GM19035 (cell line): ENCODE data around the gene CYB5R4.
"Not testable (repeated sequence)": the region's sequence is repeated elsewhere in the genome, so short reads cannot be mapped to it uniquely, and the experiment has no call there.

Experiments used
- ATAC-seq: cut with Tn5 transposase; IDR thresholded peaks from one replicate; pipeline ENCODE4 v1.9.1; 2021; ENCODE audit not compliant: unreplicated experiment

The CYB5R4 gene

DNA sequence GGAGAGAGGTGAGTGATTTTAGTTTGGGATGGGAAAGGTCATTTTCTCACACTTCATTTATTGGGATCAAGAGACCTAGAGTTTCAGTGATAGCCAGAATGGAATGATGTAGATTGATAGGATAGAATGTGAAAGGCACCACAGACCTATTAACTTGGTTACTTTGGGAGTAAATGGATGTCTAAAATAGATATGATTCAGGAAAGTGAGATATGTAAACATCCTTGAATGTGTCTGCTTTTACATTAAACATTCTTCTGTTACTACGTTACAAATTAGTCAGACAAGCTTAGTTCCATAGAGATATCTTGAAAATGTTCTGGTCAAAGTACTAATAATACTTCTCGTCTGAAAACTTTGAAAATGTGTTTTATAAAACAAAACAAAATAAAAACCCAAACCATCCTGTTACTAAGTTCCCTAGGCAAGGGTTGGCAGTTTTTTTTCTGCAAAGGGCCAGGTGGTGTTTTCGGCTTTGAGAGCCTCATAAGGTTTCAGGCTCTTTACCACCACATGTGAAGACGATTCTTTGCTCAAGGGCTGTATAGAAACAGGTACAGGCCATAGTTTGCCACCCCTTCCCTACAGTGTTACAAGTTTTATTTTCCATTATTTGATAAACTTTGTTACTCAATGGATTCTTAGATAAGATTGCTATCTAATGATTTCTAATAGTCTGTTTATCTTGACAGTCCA, 3.4 kb downstream of the CYB5R4 start:
- ATAC-seq, result no peak

DNA sequence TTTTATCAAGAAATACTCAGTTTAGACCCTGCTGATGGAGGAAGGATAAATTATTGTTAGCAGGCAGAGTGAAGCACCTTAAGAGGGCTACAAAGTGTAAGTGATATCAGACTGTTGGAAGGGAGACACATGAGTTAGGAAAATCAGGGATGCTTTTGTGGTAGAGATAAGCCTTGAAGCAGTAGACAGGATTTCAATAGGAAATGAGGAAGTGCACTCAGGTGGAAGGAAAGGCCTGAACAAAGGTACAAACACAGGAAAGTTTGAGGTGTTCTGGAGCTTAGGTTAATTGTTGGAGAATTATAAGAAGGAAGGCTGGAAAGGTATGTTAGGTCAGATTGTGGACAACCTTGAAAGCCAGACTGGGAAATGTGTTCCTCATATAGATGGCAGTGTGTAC, 7.6 kb downstream of the CYB5R4 start:
- no peak for ATAC-seq

- no peak for ATAC-seq
Measured at GRCh38 chr6:83867527-83868161, 8.2 kb downstream of the CYB5R4 start.

DNA sequence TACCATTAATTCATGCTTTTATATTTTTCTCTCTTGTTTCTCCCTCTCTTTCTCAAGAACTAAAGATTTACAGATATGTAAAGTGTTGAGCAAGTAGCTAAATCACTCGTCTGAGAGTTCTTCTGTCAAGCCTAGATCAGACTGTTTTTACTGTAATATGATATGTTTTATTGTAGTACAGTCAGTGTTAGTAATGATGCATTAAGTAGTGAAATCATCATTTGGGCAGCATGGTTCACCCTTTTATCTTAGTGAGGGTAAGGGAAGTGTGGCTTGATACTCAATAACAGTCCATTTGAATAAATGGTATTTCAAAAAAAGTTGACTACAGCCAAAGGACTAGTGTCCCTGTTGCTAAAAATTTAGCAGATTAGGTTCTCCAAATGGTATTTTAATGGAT, 9.2 kb downstream of the CYB5R4 start:
- no peak for ATAC-seq

DNA sequence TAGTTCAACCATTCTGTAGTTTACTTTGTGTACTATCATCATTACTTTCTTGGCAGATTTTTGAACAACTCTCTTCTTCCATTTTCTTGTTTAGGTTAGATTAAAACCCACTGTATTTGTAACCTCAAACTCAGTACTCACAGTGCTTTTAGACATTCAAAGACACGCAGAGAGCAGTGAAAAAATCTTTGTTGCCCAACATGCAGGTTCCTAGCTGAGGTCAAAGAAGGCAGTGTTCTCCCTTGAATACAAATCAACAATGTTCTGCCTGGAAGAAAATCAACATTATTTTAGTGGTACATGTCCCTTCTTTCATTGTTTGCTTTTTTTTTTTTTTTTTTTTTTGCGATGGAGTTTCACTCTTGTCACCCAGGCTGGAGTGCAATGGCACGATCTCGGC, 11.2 kb downstream of the CYB5R4 start:
- ATAC-seq, result no peak

DNA sequence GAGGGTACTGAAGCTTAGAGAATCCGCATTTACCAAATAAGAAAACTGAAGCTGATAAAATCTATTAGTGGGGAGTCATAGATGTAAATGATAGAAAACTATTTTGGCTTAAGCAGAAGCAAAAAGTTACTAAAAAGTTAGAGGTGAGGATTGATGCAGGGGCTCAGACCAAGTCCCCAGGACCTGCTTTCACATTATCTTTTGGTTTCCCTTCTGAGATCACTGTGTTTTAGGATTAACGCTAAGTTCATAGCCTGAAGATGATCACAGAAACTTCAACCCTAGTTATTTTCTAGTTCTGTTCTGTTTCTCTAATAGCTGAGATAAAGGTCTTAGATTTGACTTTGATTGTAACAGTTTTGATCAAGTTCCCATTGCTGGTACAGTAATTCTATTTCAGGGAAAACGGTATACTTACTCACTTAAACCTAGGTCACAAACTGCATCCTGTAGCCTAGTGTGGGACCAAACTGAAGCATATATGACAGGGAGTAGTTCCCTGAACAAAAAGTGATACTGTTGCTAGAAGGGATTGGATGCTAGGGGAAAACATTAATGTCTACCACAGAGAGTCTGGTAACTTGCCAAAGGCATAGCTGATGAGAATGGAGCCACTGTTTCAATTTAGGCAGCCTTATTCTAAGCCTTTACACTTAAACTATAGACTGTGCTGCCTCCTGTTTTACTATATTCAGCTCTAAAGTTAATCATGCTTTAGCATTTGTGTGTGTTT, 13.1 kb downstream of the CYB5R4 start:
- ATAC-seq, result no peak

- ATAC-seq, result no peak
Measured at GRCh38 chr6:83873869-83874268, 14.4 kb downstream of the CYB5R4 start.

- ATAC-seq, result no peak
Measured at GRCh38 chr6:83875843-83876242, 16.4 kb downstream of the CYB5R4 start.

- ATAC-seq, result no peak
Measured at GRCh38 chr6:83878902-83879644, 19.6 kb downstream of the CYB5R4 start.

- no peak for ATAC-seq
Measured at GRCh38 chr6:83879746-83880145, 20.3 kb downstream of the CYB5R4 start.

DNA sequence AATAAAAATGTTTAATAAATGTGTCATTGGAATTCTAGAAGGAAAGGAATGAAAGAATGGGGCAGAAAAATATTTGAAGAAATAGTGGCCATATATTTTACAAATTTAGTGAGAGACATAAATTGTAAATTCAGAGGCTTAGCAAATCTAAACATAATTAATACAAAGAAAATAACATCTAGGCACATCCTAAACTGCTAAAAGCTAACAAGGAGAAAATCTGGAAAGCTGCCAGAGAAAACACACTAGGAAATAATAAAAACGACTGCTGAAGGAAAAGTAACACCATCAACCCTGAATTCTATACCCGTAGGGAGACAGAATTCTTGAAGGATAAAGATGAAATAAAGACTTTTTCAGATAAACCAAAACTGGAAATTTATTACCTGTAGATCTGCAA, 23.8 kb downstream of the CYB5R4 start:
- ATAC-seq, result no peak

- peak; percentile 94 for ATAC-seq
Measured at GRCh38 chr6:83884523-83884922, 25.0 kb downstream of the CYB5R4 start.

DNA sequence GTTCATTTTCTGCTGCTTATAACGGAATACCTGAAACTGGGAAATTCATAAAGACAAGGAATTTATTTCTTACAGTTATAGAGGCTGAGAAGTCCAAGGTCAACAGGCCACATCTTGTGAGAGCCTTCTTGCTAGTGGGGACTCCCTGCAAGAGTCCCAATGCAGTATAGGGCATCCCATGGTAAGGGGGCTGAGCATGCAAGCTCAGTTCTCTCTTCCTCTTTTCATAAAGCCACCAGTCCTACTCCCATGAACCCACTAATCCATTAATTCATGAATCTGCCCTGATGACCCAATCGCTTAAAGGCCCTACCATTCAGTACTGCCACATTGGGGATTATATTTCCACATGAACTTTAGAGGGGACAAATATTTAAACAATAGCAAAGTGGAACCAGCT, 26.5 kb downstream of the CYB5R4 start:
- no peak for ATAC-seq

DNA sequence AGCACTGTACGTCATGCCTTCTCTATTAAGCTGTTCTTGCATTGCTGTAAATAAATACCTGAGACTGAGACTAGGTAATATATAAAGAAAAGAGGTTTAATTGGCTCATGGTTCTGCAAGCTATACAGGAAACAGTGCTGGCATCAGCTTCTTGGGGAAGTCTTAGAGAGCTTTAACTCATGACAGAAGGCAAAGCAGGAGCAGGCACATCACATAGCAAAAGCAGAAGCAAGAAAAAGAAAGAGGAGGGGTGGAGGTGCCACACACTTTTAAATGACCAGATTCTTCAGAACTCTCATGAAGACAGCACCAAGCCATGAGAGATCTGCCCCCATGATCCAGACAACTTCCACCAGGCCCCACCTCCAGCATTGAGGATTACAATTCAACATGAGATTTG, 30.1 kb downstream of the CYB5R4 start:
- ATAC-seq, result no peak

- ATAC-seq, result no peak
Measured at GRCh38 chr6:83890520-83890919, 31.0 kb downstream of the CYB5R4 start.

- ATAC-seq, result no peak
Measured at GRCh38 chr6:83891586-83891985, 32.1 kb downstream of the CYB5R4 start.

- ATAC-seq, result no peak
Measured at GRCh38 chr6:83893024-83893423, 33.5 kb downstream of the CYB5R4 start.

- not testable (repeated sequence) for ATAC-seq
Measured at GRCh38 chr6:83897094-83897493, 37.6 kb downstream of the CYB5R4 start.

DNA sequence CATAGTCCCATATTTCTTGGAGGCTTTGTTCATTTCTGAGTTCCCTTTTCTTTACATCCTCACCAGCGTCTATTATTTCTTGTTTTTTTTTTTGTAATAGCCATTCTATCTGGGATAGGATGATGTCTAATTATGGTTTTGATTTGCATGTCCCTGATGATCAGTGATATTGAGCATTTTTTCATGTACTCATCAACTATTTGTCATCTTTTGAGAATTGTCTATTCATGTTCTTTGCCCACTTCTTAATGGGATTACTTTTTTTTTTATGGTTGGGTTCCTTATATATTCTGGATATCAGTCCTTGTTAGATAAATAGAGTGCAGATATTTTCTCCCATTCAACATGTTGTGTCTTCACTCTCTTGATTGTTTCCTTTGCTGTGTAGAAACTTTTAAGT, 42.1 kb downstream of the CYB5R4 start:
- no peak for ATAC-seq

DNA sequence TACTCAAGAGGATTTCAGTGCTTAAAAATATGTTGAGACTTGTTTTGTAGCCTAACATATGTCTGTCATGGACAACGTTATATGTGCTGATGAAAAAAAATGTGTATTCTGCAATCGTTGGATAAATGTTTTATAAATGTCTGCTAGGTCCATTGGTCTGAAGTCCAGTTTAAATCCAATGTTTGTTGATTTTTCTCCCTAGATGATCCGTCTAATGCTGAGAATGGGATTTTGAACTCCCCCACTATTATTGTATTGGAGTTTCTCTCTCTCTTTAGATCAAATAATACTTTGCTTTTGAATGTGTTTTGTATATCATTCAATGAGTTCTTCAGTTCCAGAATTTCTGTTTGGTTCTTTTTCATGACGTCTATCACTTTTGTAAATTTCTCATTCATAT, 44.9 kb downstream of the CYB5R4 start:
- ATAC-seq, result no peak

- no peak for ATAC-seq
Measured at GRCh38 chr6:83905648-83906047, 46.2 kb downstream of the CYB5R4 start.
